NCI-H1436 treated with DMSO at 0.1 percent for 48 hours (cell line): ENCODE data around the gene TXNIP.

ENCODE experiments used
- DNase-seq: peaks from one replicate; lab custom pipeline; 2025; lab: John Stamatoyannopoulos, UW

TXNIP gene

GRCh38 chr1:145985502-145986439, 10.6 kb downstream of the TXNIP start:
- no peak for DNase-seq

DNA sequence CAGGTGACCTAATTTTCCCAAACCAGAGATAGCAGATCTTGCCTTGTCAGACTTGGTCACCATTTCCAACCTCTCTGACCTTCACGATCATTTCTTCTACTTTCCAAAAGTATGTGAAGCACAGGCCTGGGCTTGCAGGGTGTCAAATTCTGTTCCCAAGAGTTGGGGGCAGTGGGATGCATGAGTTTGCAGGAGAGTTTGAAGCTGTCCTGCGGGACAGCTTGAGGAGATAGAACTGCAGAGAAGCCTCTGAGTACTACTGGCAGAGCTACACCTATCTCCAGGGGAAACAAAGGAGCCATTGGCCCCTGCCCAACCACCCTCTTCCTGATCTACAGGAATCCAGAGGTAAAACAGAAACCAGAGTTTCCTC, 11.3 kb downstream of the TXNIP start:
- no peak for DNase-seq

DNA sequence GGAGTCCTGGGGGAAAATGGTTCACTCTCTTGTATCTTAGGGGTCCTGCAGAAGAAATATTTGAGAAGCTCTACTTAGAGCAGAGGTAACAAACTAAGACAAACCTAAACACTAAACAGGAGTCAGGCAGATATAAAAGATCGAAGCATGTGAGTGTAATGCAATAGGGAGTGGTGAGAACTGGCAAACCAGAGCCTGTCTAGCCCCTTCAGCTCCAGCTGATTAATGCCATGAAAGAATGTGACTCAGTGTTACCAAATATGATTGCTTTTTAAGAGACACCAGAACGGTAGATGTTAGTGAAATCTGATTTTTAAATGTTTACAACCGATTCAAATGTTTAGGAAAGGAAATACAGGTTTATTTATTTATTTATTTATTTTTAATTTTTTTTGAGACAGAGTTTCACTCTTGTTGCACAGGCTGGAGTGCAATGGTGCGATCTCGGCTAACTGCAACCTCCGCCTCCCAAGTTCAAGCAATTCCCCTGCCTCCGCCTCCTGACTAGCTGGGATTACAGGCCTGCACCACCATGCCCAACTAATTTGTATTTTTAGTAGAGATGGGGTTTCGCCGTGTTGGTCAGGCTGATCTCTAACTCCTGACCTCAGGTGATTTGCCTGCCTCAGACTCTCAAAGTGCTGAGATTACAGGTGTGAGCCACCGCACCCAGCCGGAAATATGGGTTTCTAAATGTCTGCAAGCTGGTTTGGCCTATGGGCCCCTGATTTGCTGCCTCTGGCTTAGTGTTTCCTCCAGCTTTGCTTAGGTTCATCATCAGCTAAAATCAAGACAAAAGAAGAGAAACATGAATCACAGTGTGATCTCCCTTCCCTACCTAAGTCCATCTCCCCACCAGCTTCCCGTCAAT, 12.2 kb downstream of the TXNIP start:
- no peak for DNase-seq

- no peak for DNase-seq
Measured at GRCh38 chr1:145983206-145983675, 13.1 kb downstream of the TXNIP start.

- no peak for DNase-seq
Measured at GRCh38 chr1:145982010-145982723, 14.2 kb downstream of the TXNIP start.

DNA sequence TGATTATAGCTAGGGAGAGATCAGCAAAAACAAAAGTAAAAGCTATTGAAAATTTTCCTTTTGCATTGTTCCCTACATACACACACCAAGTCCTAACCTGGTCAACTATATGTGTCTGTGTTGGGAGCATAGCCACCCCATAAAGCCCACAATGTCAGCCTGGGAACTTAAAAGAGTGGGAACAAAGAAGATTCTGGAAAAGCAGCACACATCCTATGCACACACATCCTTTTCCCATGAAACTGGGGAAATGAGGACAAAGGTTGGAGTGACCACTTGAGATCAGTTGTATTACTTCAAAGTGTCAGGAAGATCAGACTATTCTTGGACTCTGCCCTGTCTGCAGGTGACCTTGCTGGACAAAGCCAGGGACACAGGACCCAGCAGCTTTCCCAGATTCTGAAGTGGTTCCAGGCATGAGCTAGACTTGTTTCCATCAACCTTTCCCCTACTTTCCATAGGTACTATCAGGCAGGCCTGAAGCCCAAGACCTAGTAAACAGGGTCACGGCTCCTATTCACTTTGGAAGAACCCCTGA, 15.9 kb downstream of the TXNIP start:
- no peak for DNase-seq

GRCh38 chr1:145979746-145980456, 16.5 kb downstream of the TXNIP start:
- no peak for DNase-seq

- peak; percentile 98 for DNase-seq
Measured at GRCh38 chr1:145978854-145979745, 17.3 kb downstream of the TXNIP start.

GRCh38 chr1:145978471-145978853, 17.9 kb downstream of the TXNIP start:
- no peak for DNase-seq

DNA sequence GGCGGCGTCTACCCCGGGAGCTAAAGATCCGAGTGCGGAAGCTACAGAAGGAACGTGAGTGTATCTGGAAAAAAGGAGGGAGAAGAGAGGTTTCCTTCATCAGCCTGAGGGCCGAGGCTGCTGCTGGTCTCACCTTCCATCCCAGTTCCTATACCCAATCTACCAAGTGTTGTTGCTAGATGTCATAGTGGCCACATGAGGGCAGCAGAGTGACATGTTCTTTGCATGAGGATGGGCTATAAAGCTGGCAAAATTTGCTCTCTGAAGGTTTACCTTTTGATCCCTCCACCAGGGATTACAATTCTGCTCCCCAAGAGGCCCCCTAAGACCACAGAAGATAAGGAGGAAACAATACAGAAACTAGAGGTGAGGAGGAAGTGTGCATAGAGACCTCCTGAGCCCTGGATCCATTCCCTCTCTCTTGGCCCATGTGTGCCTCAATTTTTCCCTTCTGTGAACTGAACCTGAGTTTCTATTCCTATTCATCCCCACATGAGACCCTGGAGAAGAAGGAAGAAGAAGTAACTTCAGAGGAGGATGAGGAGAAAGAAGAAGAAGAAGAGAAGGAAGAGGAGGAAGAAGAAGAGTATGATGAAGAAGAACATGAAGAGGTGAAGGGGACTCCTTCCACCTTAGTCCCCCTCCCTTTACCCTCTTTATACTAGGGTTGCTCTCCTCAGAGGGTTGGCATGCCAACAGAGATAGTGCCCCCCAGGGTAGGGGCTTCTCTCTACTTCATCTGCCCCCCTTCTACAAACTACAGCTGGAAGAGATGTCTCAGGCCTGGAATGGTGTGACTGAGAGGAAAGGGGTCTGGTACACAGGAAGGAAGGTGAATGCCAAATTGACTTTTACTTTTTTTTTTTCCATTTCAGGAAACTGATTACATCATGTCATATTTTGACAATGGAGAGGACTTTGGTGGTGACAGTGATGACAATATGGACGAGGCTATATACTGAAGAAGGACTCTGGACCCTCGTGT, 18.6 kb downstream of the TXNIP start:
- peak; percentile 55 for DNase-seq

- DNase-seq = no peak
Measured at GRCh38 chr1:145977016-145977415, 19.4 kb downstream of the TXNIP start.

DNA sequence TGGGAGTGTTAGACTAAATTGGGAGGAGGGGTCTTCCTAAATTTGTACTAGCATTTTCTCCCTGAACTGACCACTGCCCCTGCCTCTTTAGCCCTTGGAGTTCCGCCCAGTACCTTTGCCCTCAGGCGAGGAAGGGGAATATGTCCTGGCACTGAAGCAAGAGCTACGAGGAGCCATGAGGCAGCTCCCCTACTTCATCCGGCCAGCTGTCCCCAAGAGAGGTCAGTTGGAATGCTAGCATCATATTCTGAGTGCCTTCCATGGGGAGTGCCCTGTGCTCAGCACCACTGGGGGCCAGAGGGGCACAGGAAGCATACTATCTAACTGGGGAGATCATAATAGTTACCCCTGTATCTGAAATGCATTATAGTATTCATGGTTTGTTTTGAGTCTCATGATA, 21.2 kb downstream of the TXNIP start:
- DNase-seq = no peak

DNA sequence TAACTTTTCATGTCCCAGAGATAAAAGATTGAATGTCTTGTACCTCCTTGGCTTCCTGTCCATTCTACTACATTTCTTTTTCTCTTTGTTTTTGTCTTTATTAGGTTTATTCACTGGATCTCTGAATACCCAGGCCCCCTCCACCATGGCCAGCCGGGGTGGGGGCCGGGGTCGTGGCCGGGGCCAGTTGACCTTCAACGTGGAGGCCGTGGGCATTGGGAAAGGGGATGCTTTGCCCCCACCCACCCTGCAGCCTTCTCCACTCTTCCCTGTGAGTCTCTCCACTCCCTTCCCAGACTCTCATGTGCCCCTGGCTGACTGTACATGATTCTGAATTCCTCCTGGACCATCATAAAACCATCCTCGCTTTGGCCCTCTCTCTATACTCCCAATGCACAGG, 21.7 kb downstream of the TXNIP start:
- no peak for DNase-seq

GRCh38 chr1:145972580-145972979, 23.8 kb downstream of the TXNIP start:
- no peak for DNase-seq

DNA sequence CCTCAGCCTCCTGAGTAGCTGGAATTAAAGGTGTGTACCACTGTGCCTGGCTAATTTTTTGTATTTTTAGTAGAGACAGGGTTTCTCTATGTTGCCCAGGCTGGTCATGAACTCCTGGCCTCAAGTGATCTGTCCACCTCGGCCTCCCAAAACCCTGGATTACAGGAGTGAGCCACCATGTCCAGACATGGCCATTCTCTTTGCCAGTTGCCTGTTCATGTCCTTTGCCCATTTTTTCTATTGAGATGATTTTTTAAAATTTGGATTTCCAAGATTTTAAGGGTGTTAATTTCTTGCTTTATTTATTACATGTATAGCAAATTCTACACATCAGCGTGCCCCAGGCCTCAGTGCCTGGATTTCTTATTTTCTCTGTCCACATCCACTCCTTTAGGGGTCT, 29.1 kb downstream of the TXNIP start:
- no peak for DNase-seq

DNA sequence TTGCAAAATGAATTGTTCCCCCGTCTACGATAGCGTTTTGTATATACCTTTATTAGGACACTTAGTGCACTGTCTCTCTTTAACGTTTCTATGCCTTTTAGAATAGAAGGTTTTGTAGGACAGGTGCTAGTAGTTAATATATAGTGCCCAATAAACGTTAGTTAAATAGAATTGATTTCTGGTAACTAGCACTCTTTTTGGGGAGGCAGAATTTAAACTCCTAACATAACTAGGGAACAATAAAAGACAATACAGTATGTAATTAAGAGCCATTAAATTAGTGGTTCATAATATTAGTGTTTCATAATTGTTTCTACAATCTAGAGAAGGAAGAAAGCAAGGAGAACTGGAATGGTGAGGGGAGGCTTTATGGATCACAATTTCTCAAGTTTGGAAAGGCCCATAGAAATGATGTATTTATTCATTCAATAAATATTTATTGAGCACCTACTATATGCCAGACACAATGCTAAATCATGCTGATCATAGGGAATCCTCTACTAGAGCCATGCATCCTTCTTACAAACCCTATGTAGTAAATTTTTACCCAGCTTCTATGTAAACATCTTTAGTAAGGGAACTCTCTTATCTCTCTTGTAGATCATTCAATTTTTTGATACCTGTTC, 31.1 kb downstream of the TXNIP start:
- no peak for DNase-seq

GRCh38 chr1:145964328-145965118, 31.9 kb downstream of the TXNIP start, which contains the start of the genes ANKRD34A and POLR3GL:
ANKRD34A (minus strand) TSS chr1:145964575; CDS start chr1:145961759, 2,816 bp downstream.
POLR3GL (plus strand) TSS chr1:145964690; CDS start chr1:145974866, 10,176 bp downstream.
- DNase-seq = no peak
